GM19397 (cell line): ENCODE data around the gene COQ3.

ENCODE experiments used
- ATAC-seq: cut with Tn5 transposase; IDR thresholded peaks from one replicate; pipeline ENCODE4 v1.9.1; 2021; ENCODE audit warnings: mild to moderate bottlenecking, moderate library complexity; ENCODE audit not compliant: unreplicated experiment

COQ3 gene

GRCh38 chr6:99334526-99335127, 59.4 kb downstream of the COQ3 start:
- ATAC-seq = peak; percentile 30

GRCh38 chr6:99333068-99333467, 60.9 kb downstream of the COQ3 start:
- peak; percentile 88 for ATAC-seq

- ATAC-seq = no peak
Observed at GRCh38 chr6:99331531-99331930, 62.5 kb downstream of the COQ3 start.

- peak; percentile 66 for ATAC-seq
Observed at GRCh38 chr6:99330159-99330558, 63.8 kb downstream of the COQ3 start.

- ATAC-seq = no peak
Observed at GRCh38 chr6:99324996-99325395, 69.0 kb downstream of the COQ3 start.
